CD14-positive monocyte (primary cell): ENCODE data around the gene KREMEN1. TPM values are rescaled to one million over a fixed set of nuclear protein-coding genes. Genes with fewer than 3 reads are reported as not detected.

Source experiments
- DNase-seq, 3 donors: peaks; one replicate each; pipeline ENCODE4 v3.0.0-alpha.2; 2011 to 2022
- H2AFZ ChIP-seq: 2 replicates; pipeline ENCODE4 v1.6.0; 2012; ENCODE audit warnings: mild to moderate bottlenecking, low read depth, low read length, inconsistent platforms; ENCODE audit not compliant: insufficient read depth, poor library complexity, severe bottlenecking
- H3K27ac ChIP-seq, 2 donors: 1 replicate in 1 of 2; 2 replicates in 1 of 2; pipeline ENCODE4 v1.5.1; 2012 to 2013; ENCODE audit warnings: low read length in 2 of 2, control low read depth in 1 of 2, inconsistent platforms in 1 of 2, low read depth in 1 of 2, mild to moderate bottlenecking in 1 of 2
- H3K27me3 ChIP-seq, 2 donors: one replicate each; pipeline versions ENCODE4 v1.6.0 to v1.6.1; 2011 to 2013; ENCODE audit warnings: low read length in 2 of 2; ENCODE audit not compliant: control insufficient read depth in 2 of 2, insufficient read depth in 2 of 2
- H3K36me3 ChIP-seq, 2 donors: replicated peaks in 1 of 2; 1 replicate in 1 of 2; 2 replicates in 1 of 2; pipeline versions ENCODE4 v1.5.1 to v1.6.1; 2012 to 2013; ENCODE audit warnings: low read length in 2 of 2, control low read depth in 1 of 2, inconsistent platforms in 1 of 2, mild to moderate bottlenecking in 1 of 2; ENCODE audit not compliant: insufficient read depth in 2 of 2, control insufficient read depth in 1 of 2
- H3K4me1 ChIP-seq, 2 donors: 1 replicate in 1 of 2; 2 replicates in 1 of 2; pipeline versions ENCODE4 v1.5.1 to v1.6.1; 2012 to 2013; ENCODE audit warnings: low read length in 2 of 2, control low read depth in 1 of 2, inconsistent platforms in 1 of 2, mild to moderate bottlenecking in 1 of 2, moderate library complexity in 1 of 2; ENCODE audit not compliant: insufficient read depth in 2 of 2, control insufficient read depth in 1 of 2
- H3K4me2 ChIP-seq: replicated peaks from 2 replicates; pipeline ENCODE3; 2012; ENCODE audit warnings: low read length, moderate library complexity, mild to moderate bottlenecking; ENCODE audit not compliant: poor library complexity, severe bottlenecking; ENCODE audit errors: extremely low read depth
- H3K4me3 ChIP-seq, 3 experiments: fragments of 200-600 bp in 1 of 3; sonication (generic) in 1 of 3; replicated peaks in 1 of 3; 1 replicate in 2 of 3; 2 replicates in 1 of 3; pipeline ENCODE4 v1.5.1; 2011 to 2013; ENCODE audit warnings: low read length in 3 of 3, mild to moderate bottlenecking in 3 of 3, control low read depth in 2 of 3, low read depth in 2 of 3, inconsistent platforms in 1 of 3, moderate library complexity in 1 of 3
- H3K79me2 ChIP-seq: 2 replicates; pipeline ENCODE4 v1.6.0; 2012; ENCODE audit warnings: mild to moderate bottlenecking, control low read depth, inconsistent platforms, low read length, moderate library complexity; ENCODE audit not compliant: insufficient read depth
- H3K9ac ChIP-seq: 2 replicates; pipeline ENCODE4 v1.6.0; 2017; ENCODE audit warnings: low read length, mild to moderate bottlenecking; ENCODE audit not compliant: insufficient read depth, poor library complexity, severe bottlenecking
- H3K9me3 ChIP-seq, 2 donors: replicated peaks in 1 of 2; 1 replicate in 1 of 2; 2 replicates in 1 of 2; pipeline versions ENCODE4 v1.5.1 to v1.6.1; 2012 to 2013; ENCODE audit warnings: low read length in 2 of 2, control low read depth in 1 of 2; ENCODE audit not compliant: control insufficient read depth in 1 of 2, insufficient read depth in 1 of 2
- H4K20me1 ChIP-seq: 2 replicates; pipeline ENCODE4 v1.6.0; 2012; ENCODE audit warnings: mild to moderate bottlenecking, low read length, control low read depth, moderate library complexity; ENCODE audit not compliant: insufficient read depth
- H3K27ac Mint-ChIP-seq, 7 donors: one replicate each; pipeline ENCODE4 v1.8.0; 2020; ENCODE audit warnings: mild to moderate bottlenecking in 7 of 7, mixed read lengths in 7 of 7, moderate library complexity in 6 of 7, inconsistent platforms in 2 of 7
- H3K27me3 Mint-ChIP-seq, 3 donors: one replicate each; pipeline ENCODE4 v1.8.0; 2021 to 2022; ENCODE audit warnings: low read depth in 3 of 3, mild to moderate bottlenecking in 3 of 3, mixed read lengths in 3 of 3, moderate library complexity in 3 of 3, inconsistent platforms in 1 of 3
- H3K36me3 Mint-ChIP-seq, 2 donors: one replicate each; pipeline ENCODE4 v1.8.0; 2020; ENCODE audit warnings: mixed read lengths in 2 of 2, inconsistent platforms in 1 of 2, mild to moderate bottlenecking in 1 of 2
- H3K4me1 Mint-ChIP-seq: one replicate; pipeline ENCODE4 v1.8.0; 2020; ENCODE audit warnings: mild to moderate bottlenecking, mixed read lengths
- H3K4me3 Mint-ChIP-seq, 2 donors: one replicate each; pipeline ENCODE4 v1.8.0; 2020; ENCODE audit warnings: mild to moderate bottlenecking in 2 of 2, mixed read lengths in 2 of 2, moderate library complexity in 1 of 2
- H3K9me3 Mint-ChIP-seq, 7 donors: one replicate each; pipeline ENCODE4 v1.8.0; 2020 to 2022; ENCODE audit warnings: mixed read lengths in 7 of 7, mild to moderate bottlenecking in 6 of 7, moderate library complexity in 6 of 7, inconsistent platforms in 2 of 7
- WGBS: methylation state at CpG from one replicate; pipeline ENCODE4 v1.1.5; 2013; ENCODE audit warnings: missing lambda C conversion rate; ENCODE audit not compliant: insufficient coverage; 5-methylcytosine and 5-hydroxymethylcytosine counted together
- intact Hi-C, 2 donors: fragments of 100-400 bp; cut with micrococcal nuclease; formaldehyde crosslinking; loops; one replicate each; pipeline versions ENCODE4 v1.15.0 to v1.15.1; 2023
- polyA plus RNA-seq, 3 donors: library from polyadenylated mRNA; depleted of rRNA in 1 of 3; unstranded in 2 of 3; stranded (reverse) in 1 of 3; fragments of 300-500 nt in 2 of 3; fragments of >200 nt in 1 of 3; fragmentation: Illumina TruSeq in 2 of 3; gene quantifications; 1 replicate in 2 of 3; 2 replicates in 1 of 3; pipeline ENCODE4 v1.2.3, GENCODE V29; 2012 to 2021
- TF ChIP-seq, protein P1 (sequence below): fragments of 200-600 bp; IDR thresholded peaks from one replicate; pipeline ENCODE4 v1.8.0; 2022; ENCODE audit warnings: antibody characterized with exemption, mild to moderate bottlenecking

Gene KREMEN1
- polyA plus RNA-seq, 3 donors, result 0.47 to 1.6 (median 0.69) TPM

DNA sequence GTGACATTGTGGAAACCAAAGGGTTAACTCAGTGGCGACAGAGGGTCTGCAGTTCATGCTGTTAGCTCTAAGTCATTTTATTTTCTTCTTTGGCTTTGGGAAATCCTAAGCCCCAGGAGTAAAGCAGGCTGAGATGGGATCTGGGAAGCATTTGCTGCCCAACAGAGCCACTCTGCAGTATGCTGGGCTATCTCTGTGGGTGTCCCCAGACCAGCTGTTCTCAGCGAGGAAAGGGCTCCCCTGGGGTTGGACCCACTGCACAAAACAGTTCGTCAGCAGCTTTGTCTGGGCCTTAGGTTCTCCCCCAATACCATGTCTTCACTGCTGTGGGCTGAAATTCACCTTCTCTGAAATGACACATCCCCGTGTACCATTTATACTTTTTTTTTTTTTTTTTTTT lies 34.0 kb downstream of the KREMEN1 start:
- H3K4me1 Mint-ChIP-seq, result no peaks in the 10 kb centered on the region

GRCh38 chr22:29108137-29108536 lies 35.3 kb downstream of the KREMEN1 start:
- Mint-ChIP-seq H3K27ac (no peak overlapping the region), H3K36me3 (no peaks in the 10 kb centered on the region), H3K4me3 (no peak overlapping the region), H3K27me3 (peaks cover 0 to 6% (median 0%) of the 10 kb centered on the region in 3 donors), H3K9me3 (peaks cover 0 to 1% (median 0%) of the 10 kb centered on the region in 7 donors), H3K4me1 (no peaks in the 10 kb centered on the region)
- Histone ChIP-seq H3K27me3 (no peaks in the 10 kb centered on the region), H3K9ac (no peak overlapping the region), H3K4me3 (no peak overlapping the region), H3K4me1 (no peaks in the 10 kb centered on the region), H4K20me1 (no peaks in the 10 kb centered on the region), H2AFZ (no peak overlapping the region), H3K4me2 (no peak overlapping the region), H3K36me3 (no peaks in the 10 kb centered on the region), H3K27ac (no peak overlapping the region), H3K9me3 (no peaks in the 10 kb centered on the region), H3K79me2 (no peaks in the 10 kb centered on the region)
- intact Hi-C loops, result no loop called here
- WGBS, result no CpG with 5 or more reads among the region's 5 CpGs
- no peak for DNase-seq
- TF ChIP-seq, protein P1, sequence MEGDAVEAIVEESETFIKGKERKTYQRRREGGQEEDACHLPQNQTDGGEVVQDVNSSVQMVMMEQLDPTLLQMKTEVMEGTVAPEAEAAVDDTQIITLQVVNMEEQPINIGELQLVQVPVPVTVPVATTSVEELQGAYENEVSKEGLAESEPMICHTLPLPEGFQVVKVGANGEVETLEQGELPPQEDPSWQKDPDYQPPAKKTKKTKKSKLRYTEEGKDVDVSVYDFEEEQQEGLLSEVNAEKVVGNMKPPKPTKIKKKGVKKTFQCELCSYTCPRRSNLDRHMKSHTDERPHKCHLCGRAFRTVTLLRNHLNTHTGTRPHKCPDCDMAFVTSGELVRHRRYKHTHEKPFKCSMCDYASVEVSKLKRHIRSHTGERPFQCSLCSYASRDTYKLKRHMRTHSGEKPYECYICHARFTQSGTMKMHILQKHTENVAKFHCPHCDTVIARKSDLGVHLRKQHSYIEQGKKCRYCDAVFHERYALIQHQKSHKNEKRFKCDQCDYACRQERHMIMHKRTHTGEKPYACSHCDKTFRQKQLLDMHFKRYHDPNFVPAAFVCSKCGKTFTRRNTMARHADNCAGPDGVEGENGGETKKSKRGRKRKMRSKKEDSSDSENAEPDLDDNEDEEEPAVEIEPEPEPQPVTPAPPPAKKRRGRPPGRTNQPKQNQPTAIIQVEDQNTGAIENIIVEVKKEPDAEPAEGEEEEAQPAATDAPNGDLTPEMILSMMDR, result no peak

More for the DNA sequence above, 34.0 kb downstream of the KREMEN1 start:
- H3K27me3 ChIP-seq, result no peaks in the 10 kb centered on the region
- no peak overlapping the region for H3K9ac ChIP-seq
- H3K4me3 ChIP-seq, result no peak overlapping the region
- no peaks in the 10 kb centered on the region for H3K9me3 ChIP-seq
- no peak overlapping the region for H3K4me2 ChIP-seq
- TF ChIP-seq, protein P1, result no peak
- H3K4me1 ChIP-seq, result no peaks in the 10 kb centered on the region
- no peak overlapping the region for H2AFZ ChIP-seq
- Mint-ChIP-seq H3K4me3 (no peak overlapping the region), H3K27ac (no peak overlapping the region), H3K27me3 (peaks cover 0 to 2% (median 0%) of the 10 kb centered on the region in 3 donors), H3K9me3 (peaks cover 0 to 1% (median 0%) of the 10 kb centered on the region in 7 donors), H3K36me3 (no peaks in the 10 kb centered on the region)
- no peaks in the 10 kb centered on the region for H3K36me3 ChIP-seq
- H3K79me2 ChIP-seq, result no peaks in the 10 kb centered on the region
- WGBS, result 96% methylated on average over 2 of the region's 4 CpGs
- intact Hi-C loops, result no loop called here
- H4K20me1 ChIP-seq, result no peaks in the 10 kb centered on the region
- no peak for DNase-seq
- H3K27ac ChIP-seq, result no peak overlapping the region
